ENCODE data around the gene TMEM253. TPM values are rescaled to one million over a fixed set of nuclear protein-coding genes. Genes with fewer than 3 reads are reported as not detected.

The TMEM253 gene
- total RNA-seq, 2 donors from 2014 or later: 1.3 TPM; not detected in 1

DNA sequence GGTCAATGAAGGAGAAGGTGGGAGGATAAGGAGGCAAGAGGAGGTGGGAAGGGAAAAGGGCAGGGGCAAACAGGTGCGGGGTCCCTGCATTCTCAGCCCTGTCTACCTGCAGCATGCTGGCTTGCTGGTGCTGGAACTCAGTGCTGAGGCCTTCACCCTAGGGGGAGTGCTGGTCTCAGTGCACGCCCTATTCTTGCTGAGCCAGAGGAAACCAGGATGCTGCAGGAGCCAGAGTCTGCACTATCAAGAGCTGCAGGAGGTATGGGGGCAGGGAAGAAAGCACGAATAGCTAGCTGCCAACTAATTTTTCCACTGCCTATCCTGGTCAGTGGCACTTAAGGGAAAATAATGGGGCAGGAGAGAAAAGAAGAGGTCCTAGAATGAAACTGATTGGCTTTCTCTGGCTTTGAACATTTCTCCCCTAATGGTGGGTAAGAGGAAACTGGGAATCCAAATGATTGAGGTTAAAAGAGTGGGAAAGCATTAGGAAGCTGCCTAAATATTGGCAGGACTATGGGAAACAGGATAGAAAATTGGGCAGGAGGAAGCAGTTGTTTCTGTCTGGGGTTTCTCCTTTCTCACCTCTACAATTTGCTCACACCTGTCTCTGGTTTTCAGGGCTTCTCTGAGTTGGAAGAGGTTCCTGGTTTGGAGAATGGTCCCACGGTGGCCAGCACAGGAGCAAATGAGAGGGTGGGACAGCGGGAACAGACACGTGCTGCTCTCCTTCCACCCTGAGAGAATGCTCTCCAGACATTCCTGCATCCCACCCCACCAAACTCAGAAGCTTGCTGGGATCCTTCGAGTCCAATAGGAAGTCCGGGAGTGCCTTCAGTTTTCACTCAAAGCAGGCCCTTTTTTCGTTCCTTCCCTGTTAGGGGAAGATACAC, 1.9 kb downstream of the TMEM253 start:
- Histone ChIP-seq H3K4me3 (no peak overlapping the region), H3K4me1 (peaks cover 51% of the 10 kb centered on the region), H3K27me3 (no peaks in the 10 kb centered on the region), H3K9me3 (no peaks in the 10 kb centered on the region), H3K27ac (peak overlapping the region in 3 of 4 donors; percentile 94 to 100 (median 96)), H3K36me3 (replicated peaks in 1 of 2; ENCODE audit: insufficient read depth in 1 of 2, low read depth in 2 of 2) (no peaks in the 10 kb centered on the region)
- WGBS, 2 donors: 18 to 20% methylated on average over 9 of the region's 9 CpGs
- ATAC-seq (no peak), DNase-seq (no peak)
- intact Hi-C loops (cut with DNase I): no loop called here
- TF ChIP-seq POLR2A (IDR thresholded peaks at IDR 0.05): no peak
- TF ChIP-seq CTCF (IDR thresholded peaks at IDR 0.05): no peak

DNA sequence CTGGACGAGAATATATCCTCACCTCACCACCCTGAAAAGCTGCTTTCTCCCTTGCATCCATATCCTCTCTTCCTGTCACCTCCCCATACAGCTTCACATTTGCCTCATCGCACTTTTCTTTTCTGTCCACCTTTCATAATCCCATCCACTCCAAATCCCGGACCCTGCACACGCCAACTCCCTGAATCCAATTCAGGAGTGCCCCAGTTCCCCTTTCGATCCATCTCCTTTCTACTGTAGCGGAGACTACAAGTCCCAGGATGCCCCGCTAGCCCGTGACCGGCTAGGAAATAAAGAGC, 2.5 kb downstream of the TMEM253 start:
- H3K9me3 ChIP-seq: no peaks in the 10 kb centered on the region
- TF ChIP-seq POLR2A (IDR thresholded peaks at IDR 0.05) (no peak), CTCF (IDR thresholded peaks at IDR 0.05) (no peak)
- H3K36me3 ChIP-seq (replicated peaks in 1 of 2; ENCODE audit: insufficient read depth in 1 of 2, low read depth in 2 of 2): no peaks in the 10 kb centered on the region
- H3K27ac ChIP-seq: peak overlapping the region; percentile 94 to 100 (median 96)
- H3K4me3 ChIP-seq: no peak overlapping the region
- DNase-seq: no peak
- no peaks in the 10 kb centered on the region for H3K27me3 ChIP-seq
- 0 to 1% methylated on average over 9 of the region's 9 CpGs for WGBS, 2 donors
- no peak for ATAC-seq
- intact Hi-C loops (cut with DNase I): no loop called here
- H3K4me1 ChIP-seq: peaks cover 51% of the 10 kb centered on the region

- intact Hi-C loops (cut with DNase I): no loop called here
Measured at GRCh38 chr14:21103710-21104447, 3.0 kb downstream of the TMEM253 start.

GRCh38 chr14:21104448-21105060, 3.7 kb downstream of the TMEM253 start:
- H3K4me3 ChIP-seq: peak overlapping the region; percentile 30 to 31
- intact Hi-C loops (cut with DNase I): no loop called here
- DNase-seq (peak; percentile 77 to 84 (median 80)), ATAC-seq (peak; percentile 66)
- WGBS, 2 donors: 2% methylated on average over 8 of the region's 8 CpGs
- no peaks in the 10 kb centered on the region for H3K9me3 ChIP-seq
- H3K36me3 ChIP-seq (replicated peaks in 1 of 2; ENCODE audit: insufficient read depth in 1 of 2, low read depth in 2 of 2): no peaks in the 10 kb centered on the region
- H3K27ac ChIP-seq: peak overlapping the region; percentile 94 to 100 (median 96)
- peaks cover 42% of the 10 kb centered on the region for H3K4me1 ChIP-seq
- no peaks in the 10 kb centered on the region for H3K27me3 ChIP-seq
- TF ChIP-seq POLR2A (IDR thresholded peaks at IDR 0.05) (no peak), CTCF (IDR thresholded peaks at IDR 0.05) (peak; percentile 76 to 99 (median 94))

More at GRCh38 chr14:21103710-21104447, 3.0 kb downstream of the TMEM253 start:
- Histone ChIP-seq H3K36me3 (replicated peaks in 1 of 2; ENCODE audit: insufficient read depth in 1 of 2, low read depth in 2 of 2) (no peaks in the 10 kb centered on the region), H3K9me3 (no peaks in the 10 kb centered on the region), H3K4me1 (peaks cover 49% of the 10 kb centered on the region), H3K27ac (peak overlapping the region; percentile 94 to 100 (median 96)), H3K4me3 (peak overlapping the region; percentile 30 to 31), H3K27me3 (no peaks in the 10 kb centered on the region)
- DNase-seq (peak; percentile 96 to 97 (median 96)), ATAC-seq (peak; percentile 92)
- WGBS, 2 donors: 0 to 1% methylated on average over 22 to 61 of the region's 62 CpGs
- TF ChIP-seq CTCF (IDR thresholded peaks at IDR 0.05): peak; percentile 71 to 97 (median 93)
- peak; percentile 85 to 95 (median 95) for TF ChIP-seq POLR2A (IDR thresholded peaks at IDR 0.05)
